Measurements from ENCODE around the gene KRT17. TPM values are rescaled to one million over a fixed set of nuclear protein-coding genes. Genes with fewer than 3 reads are reported as not detected.
"Not testable (repeated sequence)": the region's sequence is repeated elsewhere in the genome, so short reads cannot be mapped to it uniquely, and the experiment has no call there.

KRT17 gene
- total and polyA plus RNA-seq, 2 of the 4 experiments (the other 2 are of a cell fraction): 2.5 to 4.6 TPM

- H3K9me3 ChIP-seq (ENCODE audit: control insufficient read depth, insufficient read depth, low read length); ATAC-seq (ENCODE audit: low read depth); H3K56ac ChIP-seq (ENCODE audit: extremely low read depth, insufficient read depth, low read length); BruUV-seq (replicated peaks); H3K4me1 ChIP-seq (ENCODE audit: control insufficient read depth, insufficient read depth, low read length); intact Hi-C loops (cut with micrococcal nuclease); H3K23ac ChIP-seq (ENCODE audit: low read depth, low read length); H2AK9ac ChIP-seq (replicated peaks; ENCODE audit: low read depth, low read length, poor library complexity); H2BK120ac ChIP-seq (ENCODE audit: low read depth, low read length); H2BK5ac ChIP-seq (ENCODE audit: low read depth, low read length, poor library complexity, severe bottlenecking); POLR2A ChIA-PET (ENCODE audit: unreplicated experiment); H3K4me2 ChIP-seq (ENCODE audit: low read depth, low read length); H2AFZ ChIP-seq (replicated peaks; ENCODE audit: low read length, poor library complexity); H3K36me3 ChIP-seq (ENCODE audit: control insufficient read depth, insufficient read depth, low read length); H2AK5ac ChIP-seq (ENCODE audit: low read depth, low read length); H2BK15ac ChIP-seq (ENCODE audit: low read depth, low read length); H4K91ac ChIP-seq (ENCODE audit: insufficient read depth, low read depth, low read length); H3K9me1 ChIP-seq (ENCODE audit: insufficient read depth, low read length); H3K9ac ChIP-seq (ENCODE audit: low read depth, low read length); H3K4ac ChIP-seq (ENCODE audit: low read depth, low read length); dilution Hi-C loops (cut with HindIII; ENCODE audit: low sequenced_read_pairs, unreplicated experiment); H4K8ac ChIP-seq (ENCODE audit: low read depth in 2 of 2, low read length in 2 of 2); in situ Hi-C loops (cut with MboI; ENCODE audit: low sequenced_read_pairs); H3K4me3 ChIP-seq (ENCODE audit: insufficient read depth, low read depth, low read length); DNase-seq; H3K27ac ChIP-seq (ENCODE audit: insufficient read depth, low read length); H3K18ac ChIP-seq (ENCODE audit: low read depth, low read length); H4K20me1 ChIP-seq (ENCODE audit: insufficient read depth, low read length); H4K5ac ChIP-seq (ENCODE audit: low read depth, low read length); H2BK20ac ChIP-seq (ENCODE audit: low read depth, low read length); H3K14ac ChIP-seq (replicated peaks; ENCODE audit: low read depth, low read length); H3K79me1 ChIP-seq (ENCODE audit: low read depth in 1 of 2, low read length in 2 of 2): not testable (repeated sequence)
- peaks cover 37% of the 10 kb centered on the region for H3K27me3 ChIP-seq (ENCODE audit: control insufficient read depth, insufficient read depth, low read length)
- no CpG with 5 or more reads among the region's 13 CpGs for WGBS, 2 experiments (ENCODE audit: extremely low coverage in 2 of 2, insufficient read length in 1 of 2)
- CTCF ChIA-PET: interaction anchor here (1.7 kb wide), 1 partner anchor 11 kb away, joined by 5 read pairs; no protein-coding TSS in a partner anchor
These were observed 42.1 kb downstream of the KRT17 start for GRCh38 chr17:41582061-41582968.

Data from IMR-90 (cell line).